Caco-2 (cell line): ENCODE data around the gene VPS13D. TPM values are rescaled to one million over a fixed set of nuclear protein-coding genes. Genes with fewer than 3 reads are reported as not detected.

Source experiments
- BruUV-seq: library from RNA; stranded (reverse); fragments of 400-500 nt; replicated peaks from 2 replicates; lab custom pipeline; 2021; lab: Mats Ljungman, UMichigan
- CTCF ChIA-PET: fragments of 300-600 bp; sonication (Branson Sonifier 250); formaldehyde crosslinking; loops from one replicate; lab custom pipeline; 2022; ENCODE audit warnings: antibody characterized with exemption; lab: Charles Lee
- POLR2A ChIA-PET: fragments of 300-600 bp; sonication (Branson Sonifier 250); formaldehyde crosslinking; loops from one replicate; lab custom pipeline; 2022; ENCODE audit warnings: antibody characterized with exemption; lab: Charles Lee
- DNase-seq, 2 experiments: peaks; one replicate each; pipeline versions ENCODE4 v3.0.0 to v3.0.0-alpha.2; 2020 to 2022
- H3K27me3 ChIP-seq: replicated peaks from 2 replicates; pipeline ENCODE4 v1.6.0; 2011; ENCODE audit warnings: low read length; ENCODE audit not compliant: control insufficient read depth, insufficient read depth
- H3K36me3 ChIP-seq: 2 replicates; pipeline ENCODE4 v1.5.1; 2011; ENCODE audit warnings: low read length; ENCODE audit not compliant: control insufficient read depth, insufficient read depth
- H3K4me1 ChIP-seq: fragments of 250-450 bp; sonication (Bioruptor Pico); 2 replicates; pipeline ENCODE4 v1.5.1; 2020; ENCODE audit warnings: mild to moderate bottlenecking
- H3K4me3 ChIP-seq: 2 replicates; pipeline ENCODE4 v1.5.1; 2011; ENCODE audit warnings: low read depth, mild to moderate bottlenecking, control low read depth, low read length
- H3K9me3 ChIP-seq: fragments of 250-450 bp; sonication (Bioruptor Pico); 2 replicates; pipeline ENCODE4 v1.5.1; 2020; ENCODE audit warnings: mild to moderate bottlenecking, moderate library complexity
- H3K27ac Mint-ChIP-seq: one replicate; pipeline ENCODE4 v1.8.0; 2022; ENCODE audit warnings: mixed read lengths; ENCODE audit not compliant: unreplicated experiment
- H3K27me3 Mint-ChIP-seq: one replicate; pipeline ENCODE4 v1.8.0; 2022; ENCODE audit warnings: mixed read lengths; ENCODE audit not compliant: insufficient read depth, unreplicated experiment
- H3K36me3 Mint-ChIP-seq: one replicate; pipeline ENCODE4 v1.8.0; 2022; ENCODE audit warnings: mild to moderate bottlenecking, mixed read lengths; ENCODE audit not compliant: insufficient read depth, unreplicated experiment
- H3K4me1 Mint-ChIP-seq: one replicate; pipeline ENCODE4 v1.8.0; 2022; ENCODE audit warnings: low read depth, mixed read lengths; ENCODE audit not compliant: unreplicated experiment
- H3K4me3 Mint-ChIP-seq: one replicate; pipeline ENCODE4 v1.8.0; 2022; ENCODE audit warnings: mild to moderate bottlenecking, moderate library complexity, mixed read lengths; ENCODE audit not compliant: unreplicated experiment
- H3K9me3 Mint-ChIP-seq: one replicate; pipeline ENCODE4 v1.8.0; 2022; ENCODE audit warnings: mixed read lengths; ENCODE audit not compliant: unreplicated experiment
- intact Hi-C: fragments of 100-400 bp; cut with micrococcal nuclease; formaldehyde crosslinking; loops from one replicate; pipeline ENCODE4 v1.10.0; 2022; ENCODE audit not compliant: unreplicated experiment
- total RNA-seq: library from RNA; stranded (reverse); gene quantifications from 2 replicates; pipeline ENCODE4 v1.2.3, GENCODE V29; 2022
- TF ChIP-seq, protein P1 (sequence below), 2 experiments: fragments of 200-600 bp in 1 of 2; IDR thresholded peaks; 1 replicate in 1 of 2; 2 replicates in 1 of 2; pipeline versions ENCODE4 v1.5.1 to v1.8.0; 2011 to 2022; ENCODE audit warnings: antibody characterized with exemption in 1 of 2, control low read depth in 1 of 2, inconsistent platforms in 1 of 2, low read depth in 1 of 2, low read length in 1 of 2, mild to moderate bottlenecking in 1 of 2, moderate library complexity in 1 of 2; ENCODE audit not compliant: insufficient read depth in 1 of 2, severe bottlenecking in 1 of 2, unreplicated experiment in 1 of 2

Gene VPS13D
- total RNA-seq, 1 experiment from 2014 or later = 25.6 TPM

DNA sequence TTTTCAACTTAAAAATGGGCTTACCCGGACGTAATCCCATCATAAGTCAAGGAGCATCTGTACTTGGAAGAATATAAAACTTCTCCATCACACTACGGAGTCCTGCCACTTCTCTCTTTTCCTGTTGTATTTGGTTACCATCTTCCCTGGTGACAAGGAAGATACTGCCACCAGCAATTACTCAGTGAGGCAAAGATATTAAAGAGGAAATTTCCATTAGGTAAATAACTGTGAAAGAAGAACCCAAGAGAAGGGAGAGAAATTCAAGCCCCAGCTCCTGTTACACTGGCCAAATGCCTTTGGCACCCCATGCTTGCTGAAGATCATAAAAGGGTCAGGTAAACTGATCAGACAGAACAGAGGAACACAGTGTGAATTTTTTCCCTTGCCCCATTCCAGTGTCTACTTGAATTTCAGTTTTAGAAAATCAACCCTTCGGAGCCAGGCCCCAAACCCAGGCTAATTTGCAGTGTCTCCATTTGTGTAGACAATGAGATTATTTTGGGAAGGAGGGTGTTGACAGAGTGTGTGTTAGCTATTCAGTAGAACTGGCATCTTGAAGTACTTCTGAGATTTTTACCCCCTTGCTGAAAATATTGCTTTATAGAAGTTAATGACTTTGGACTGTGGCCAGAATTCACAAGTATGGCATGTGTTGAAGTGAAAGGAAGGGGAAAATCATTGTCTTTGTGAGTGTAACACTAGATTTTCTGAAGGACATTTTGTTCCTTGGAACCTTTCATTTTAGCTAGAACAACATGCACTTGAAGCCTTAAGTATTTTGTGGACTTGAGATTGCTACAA, 221.1 kb downstream of the VPS13D start:
- Mint-ChIP-seq H3K4me3 (no peak overlapping the region), H3K36me3 (no peaks in the 10 kb centered on the region), H3K27ac (no peak overlapping the region), H3K27me3 (no peaks in the 10 kb centered on the region), H3K9me3 (no peaks in the 10 kb centered on the region), H3K4me1 (no peaks in the 10 kb centered on the region)
- no peaks in the 10 kb centered on the region for H3K36me3 ChIP-seq
- CTCF ChIA-PET = no interaction called here
- TF ChIP-seq, protein P1, sequence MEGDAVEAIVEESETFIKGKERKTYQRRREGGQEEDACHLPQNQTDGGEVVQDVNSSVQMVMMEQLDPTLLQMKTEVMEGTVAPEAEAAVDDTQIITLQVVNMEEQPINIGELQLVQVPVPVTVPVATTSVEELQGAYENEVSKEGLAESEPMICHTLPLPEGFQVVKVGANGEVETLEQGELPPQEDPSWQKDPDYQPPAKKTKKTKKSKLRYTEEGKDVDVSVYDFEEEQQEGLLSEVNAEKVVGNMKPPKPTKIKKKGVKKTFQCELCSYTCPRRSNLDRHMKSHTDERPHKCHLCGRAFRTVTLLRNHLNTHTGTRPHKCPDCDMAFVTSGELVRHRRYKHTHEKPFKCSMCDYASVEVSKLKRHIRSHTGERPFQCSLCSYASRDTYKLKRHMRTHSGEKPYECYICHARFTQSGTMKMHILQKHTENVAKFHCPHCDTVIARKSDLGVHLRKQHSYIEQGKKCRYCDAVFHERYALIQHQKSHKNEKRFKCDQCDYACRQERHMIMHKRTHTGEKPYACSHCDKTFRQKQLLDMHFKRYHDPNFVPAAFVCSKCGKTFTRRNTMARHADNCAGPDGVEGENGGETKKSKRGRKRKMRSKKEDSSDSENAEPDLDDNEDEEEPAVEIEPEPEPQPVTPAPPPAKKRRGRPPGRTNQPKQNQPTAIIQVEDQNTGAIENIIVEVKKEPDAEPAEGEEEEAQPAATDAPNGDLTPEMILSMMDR (IDR thresholded peaks at IDR 0.05; ENCODE audit: insufficient read depth in 1 of 2, low read depth in 1 of 2, low read length in 1 of 2, severe bottlenecking in 1 of 2, unreplicated experiment in 1 of 2) = no peak
- no peak for DNase-seq
- H3K4me1 ChIP-seq = 0 out of 2 replicates have a peak, but pooled peaks cover 10% of the 10 kb centered on the region
- H3K4me3 ChIP-seq = no peak overlapping the region
- BruUV-seq = no TSS peak
- intact Hi-C loops = no loop called here
- POLR2A ChIA-PET = no interaction called here
- H3K9me3 ChIP-seq = no peaks in the 10 kb centered on the region
- H3K27me3 ChIP-seq = no peaks in the 10 kb centered on the region

DNA sequence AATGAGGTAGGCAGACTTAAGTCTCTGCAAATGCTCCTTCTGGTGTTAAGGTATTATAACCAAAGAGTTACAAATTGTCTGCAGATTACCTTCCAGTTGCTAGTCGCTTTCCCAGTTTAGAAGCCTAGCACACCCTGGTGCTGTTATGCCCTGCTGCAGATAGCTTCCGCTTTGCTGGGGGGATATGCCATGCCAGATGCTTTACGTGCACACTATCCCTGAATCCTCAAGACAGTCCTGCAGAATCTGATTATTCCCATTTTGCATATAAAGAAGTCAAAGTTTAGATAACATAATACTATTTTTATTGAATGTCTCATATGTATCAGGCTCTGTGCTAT, 221.7 kb downstream of the VPS13D start:
- H3K36me3 ChIP-seq = no peaks in the 10 kb centered on the region
- H3K9me3 ChIP-seq = no peaks in the 10 kb centered on the region
- Mint-ChIP-seq H3K4me3 (no peak overlapping the region), H3K27ac (no peak overlapping the region), H3K27me3 (no peaks in the 10 kb centered on the region), H3K9me3 (no peaks in the 10 kb centered on the region), H3K36me3 (no peaks in the 10 kb centered on the region), H3K4me1 (no peaks in the 10 kb centered on the region)
- ChIA-PET POLR2A (no interaction called here), CTCF (no interaction called here)
- TF ChIP-seq, protein P1 (IDR thresholded peaks at IDR 0.05; ENCODE audit: insufficient read depth in 1 of 2, low read depth in 1 of 2, low read length in 1 of 2, severe bottlenecking in 1 of 2, unreplicated experiment in 1 of 2) = no peak
- DNase-seq = no peak
- no peak overlapping the region for H3K4me3 ChIP-seq
- H3K4me1 ChIP-seq = 0 out of 2 replicates have a peak, but pooled peaks cover 10% of the 10 kb centered on the region
- BruUV-seq = no TSS peak
- H3K27me3 ChIP-seq = no peaks in the 10 kb centered on the region
- intact Hi-C loops = no loop called here

DNA sequence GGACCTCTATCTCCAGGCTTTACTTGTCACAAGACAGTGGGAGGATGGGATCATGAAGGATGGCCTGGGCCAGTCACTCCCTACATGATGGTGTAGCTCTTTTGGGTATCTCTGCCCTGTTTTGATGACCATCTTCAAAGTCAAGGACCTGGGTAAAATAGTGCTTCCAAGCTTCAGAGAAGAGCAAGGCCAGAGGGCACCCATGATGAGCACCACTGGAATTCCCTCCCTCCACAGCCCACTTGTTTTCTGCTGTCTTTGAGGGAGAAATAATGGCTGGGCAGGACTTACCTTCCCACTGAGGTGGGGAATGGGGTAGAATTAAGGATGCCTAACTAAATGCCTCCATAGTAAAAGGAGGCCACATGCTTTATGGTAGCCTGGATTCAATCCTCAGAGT, 222.4 kb downstream of the VPS13D start:
- H3K36me3 ChIP-seq = peaks cover 2% of the 10 kb centered on the region
- BruUV-seq = no TSS peak
- no peaks in the 10 kb centered on the region for H3K27me3 ChIP-seq
- TF ChIP-seq, protein P1 (IDR thresholded peaks at IDR 0.05; ENCODE audit: insufficient read depth in 1 of 2, low read depth in 1 of 2, low read length in 1 of 2, severe bottlenecking in 1 of 2, unreplicated experiment in 1 of 2) = no peak
- Mint-ChIP-seq H3K4me1 (peaks cover 5% of the 10 kb centered on the region), H3K27me3 (no peaks in the 10 kb centered on the region), H3K36me3 (no peaks in the 10 kb centered on the region), H3K9me3 (no peaks in the 10 kb centered on the region), H3K4me3 (no peak overlapping the region), H3K27ac (no peak overlapping the region)
- CTCF ChIA-PET = no interaction called here
- DNase-seq = no peak
- no peaks in the 10 kb centered on the region for H3K9me3 ChIP-seq
- H3K4me1 ChIP-seq = 0 out of 2 replicates have a peak, but pooled peaks cover 10% of the 10 kb centered on the region
- intact Hi-C loops = no loop called here
- POLR2A ChIA-PET = no interaction called here
- no peak overlapping the region for H3K4me3 ChIP-seq
